AG09309 (cell line): ENCODE results near the gene ALG12.
A peak's percentile ranks its signal among the peaks of the same experiment; 100 is the strongest.
"Not testable (repeated sequence)": the region's sequence is repeated elsewhere in the genome, so short reads cannot be mapped to it uniquely, and the experiment has no call there.

Experiments used
- DNase-seq: peaks from one replicate; pipeline ENCODE4 v3.0.0-alpha.2; 2010; ENCODE audit warnings: low read depth
- H3K4me3 ChIP-seq: 2 replicates; pipeline ENCODE4 v1.5.1; 2011; ENCODE audit warnings: mild to moderate bottlenecking, low read depth, low read length, moderate library complexity; ENCODE audit not compliant: control insufficient read depth
- TF ChIP-seq, protein P1 (sequence below): IDR thresholded peaks from 2 replicates; pipeline ENCODE4 v1.5.1; 2011; ENCODE audit warnings: mild to moderate bottlenecking, low read depth, low read length, inconsistent platforms; ENCODE audit not compliant: insufficient read depth, control insufficient read depth; ENCODE audit errors: missing control alignments

ALG12 gene

GRCh38 chr22:49853981-49854831 is 64.0 kb downstream of the ALG12 start:
- no peak for DNase-seq
- TF ChIP-seq, protein P1, sequence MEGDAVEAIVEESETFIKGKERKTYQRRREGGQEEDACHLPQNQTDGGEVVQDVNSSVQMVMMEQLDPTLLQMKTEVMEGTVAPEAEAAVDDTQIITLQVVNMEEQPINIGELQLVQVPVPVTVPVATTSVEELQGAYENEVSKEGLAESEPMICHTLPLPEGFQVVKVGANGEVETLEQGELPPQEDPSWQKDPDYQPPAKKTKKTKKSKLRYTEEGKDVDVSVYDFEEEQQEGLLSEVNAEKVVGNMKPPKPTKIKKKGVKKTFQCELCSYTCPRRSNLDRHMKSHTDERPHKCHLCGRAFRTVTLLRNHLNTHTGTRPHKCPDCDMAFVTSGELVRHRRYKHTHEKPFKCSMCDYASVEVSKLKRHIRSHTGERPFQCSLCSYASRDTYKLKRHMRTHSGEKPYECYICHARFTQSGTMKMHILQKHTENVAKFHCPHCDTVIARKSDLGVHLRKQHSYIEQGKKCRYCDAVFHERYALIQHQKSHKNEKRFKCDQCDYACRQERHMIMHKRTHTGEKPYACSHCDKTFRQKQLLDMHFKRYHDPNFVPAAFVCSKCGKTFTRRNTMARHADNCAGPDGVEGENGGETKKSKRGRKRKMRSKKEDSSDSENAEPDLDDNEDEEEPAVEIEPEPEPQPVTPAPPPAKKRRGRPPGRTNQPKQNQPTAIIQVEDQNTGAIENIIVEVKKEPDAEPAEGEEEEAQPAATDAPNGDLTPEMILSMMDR = no peak

GRCh38 chr22:49852898-49853894 is 65.0 kb downstream of the ALG12 start, which contains the start of gene ZBED4:
ZBED4 (plus strand) TSS chr22:49853844; CDS start chr22:49883663, 29,819 bp downstream.
- H3K4me3 ChIP-seq = peak within 1 kb of the TSS; percentile 81
- TF ChIP-seq, protein P1 = no peak
- peak; percentile 72 for DNase-seq

More at GRCh38 chr22:49853981-49854831, 64.0 kb downstream of the ALG12 start:
- H3K4me3 ChIP-seq = peak overlapping the region; percentile 81

DNA sequence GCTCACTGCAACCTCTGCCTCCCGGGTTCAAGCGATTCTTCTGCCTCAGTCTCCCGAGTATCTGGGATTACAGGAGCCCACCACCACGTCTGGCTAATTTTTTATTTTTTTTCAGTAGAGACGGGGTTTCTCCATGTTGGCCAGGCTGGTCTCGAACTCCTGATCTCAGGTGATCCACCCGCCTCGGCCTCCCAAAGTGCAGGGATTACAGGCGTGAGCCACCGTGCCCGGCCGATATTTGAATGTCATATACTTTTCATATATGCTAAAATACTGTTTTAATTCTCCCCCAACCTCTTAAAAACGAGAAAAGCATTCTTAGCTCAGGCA is 65.7 kb downstream of the ALG12 start:
- DNase-seq = not testable (repeated sequence)
- H3K4me3 ChIP-seq = peak overlapping the region; percentile 67

GRCh38 chr22:49850959-49851802 is 67.1 kb downstream of the ALG12 start:
- H3K4me3 ChIP-seq = no peak overlapping the region
- TF ChIP-seq, protein P1 = no peak
- DNase-seq = no peak
